Small intestine (tissue), 7 donors: ENCODE measurements around the gene VHLL. TPM values are rescaled to one million over a fixed set of nuclear protein-coding genes. Genes with fewer than 3 reads are reported as not detected.

ENCODE experiments used
- DNase-seq, 2 donors: peaks; one replicate each; pipeline versions ENCODE4 v3.0.0 to v3.0.0-alpha.2; 2013
- FAIRE-seq: peaks from 2 replicates; lab custom pipeline; 2012; peaks lifted over from hg19 to GRCh38; lab: Jason Lieb, UNC
- H3K27ac ChIP-seq, 3 donors: one replicate each; pipeline ENCODE4 v1.5.1; 2013; ENCODE audit warnings: low read length in 2 of 3, mild to moderate bottlenecking in 2 of 3, control low read depth in 1 of 3, inconsistent platforms in 1 of 3, low read depth in 1 of 3, moderate library complexity in 1 of 3
- H3K27me3 ChIP-seq, 3 donors: one replicate each; pipeline ENCODE4 v1.6.1; 2013; ENCODE audit warnings: low read length in 3 of 3, inconsistent platforms in 1 of 3; ENCODE audit not compliant: control insufficient read depth in 3 of 3, insufficient read depth in 3 of 3
- H3K36me3 ChIP-seq, 3 donors: one replicate each; pipeline ENCODE4 v1.6.1; 2013; ENCODE audit warnings: low read length in 3 of 3, inconsistent platforms in 1 of 3, low read depth in 1 of 3, mild to moderate bottlenecking in 1 of 3, moderate library complexity in 1 of 3; ENCODE audit not compliant: control insufficient read depth in 3 of 3, insufficient read depth in 2 of 3
- H3K4me1 ChIP-seq, 3 donors: one replicate each; pipeline ENCODE4 v1.6.1; 2013; ENCODE audit warnings: low read length in 2 of 3, inconsistent platforms in 1 of 3, low read depth in 1 of 3, mild to moderate bottlenecking in 1 of 3, moderate library complexity in 1 of 3; ENCODE audit not compliant: control insufficient read depth in 3 of 3, insufficient read depth in 2 of 3
- H3K4me3 ChIP-seq, 3 donors: one replicate each; pipeline ENCODE4 v1.5.1; 2013; ENCODE audit warnings: low read length in 3 of 3, control low read depth in 1 of 3, inconsistent platforms in 1 of 3, low read depth in 1 of 3, mild to moderate bottlenecking in 1 of 3, moderate library complexity in 1 of 3
- H3K9me3 ChIP-seq, 2 donors: one replicate each; pipeline ENCODE4 v1.6.1; 2013; ENCODE audit warnings: low read depth in 1 of 2, low read length in 1 of 2; ENCODE audit not compliant: control insufficient read depth in 2 of 2, insufficient read depth in 1 of 2
- WGBS, 3 donors: extraction: QIAGEN DNeasy Blood & Tissue Kit; methylation state at CpG; one replicate each; pipeline ENCODE4 v1.1.7; 2013; 5-methylcytosine and 5-hydroxymethylcytosine counted together
- polyA plus RNA-seq, 4 donors: library from polyadenylated mRNA; stranded (reverse) in 3 of 4; unstranded in 1 of 4; fragments of 200-250 nt in 3 of 4; fragments of 120-200 nt in 1 of 4; gene quantifications; one replicate each; pipeline versions ENCODE4 v1.2.1 to v1.2.3, GENCODE V29; 2013
- donor health status: healthy with polysubstance abuse.
- donor health status: control.
- donor health status: control.
- donor health status: Bipolar disorder and iron deficiency.
- donor health status: healthy.

Gene VHLL
- polyA plus RNA-seq, 4 donors: not detected

GRCh38 chr1:156285437-156285836 lies 13.7 kb downstream of the VHLL start:
- Histone ChIP-seq H3K36me3 (peaks cover 0 to 24% (median 0%) of the 10 kb centered on the region in 3 donors), H3K9me3 (no peaks in the 10 kb centered on the region), H3K4me3 (no peak overlapping the region), H3K27ac (no peak overlapping the region), H3K27me3 (no peaks in the 10 kb centered on the region), H3K4me1 (peaks cover 4 to 31% (median 5%) of the 10 kb centered on the region in 3 donors)
- DNase-seq: no peak
- FAIRE-seq: no peak
- WGBS, 3 donors: 93 to 96% (median 95%) methylated on average over 20 to 21 of the region's 21 CpGs

GRCh38 chr1:156284757-156285156 lies 14.3 kb downstream of the VHLL start:
- H3K27me3 ChIP-seq: no peaks in the 10 kb centered on the region
- peaks cover 0 to 28% (median 3%) of the 10 kb centered on the region in 3 donors for H3K36me3 ChIP-seq
- H3K27ac ChIP-seq: no peak overlapping the region
- 69 to 90% (median 84%) methylated on average over 4 of the region's 4 CpGs for WGBS, 3 donors
- DNase-seq: no peak
- H3K9me3 ChIP-seq: no peaks in the 10 kb centered on the region
- FAIRE-seq: no peak
- H3K4me1 ChIP-seq: peaks cover 4 to 31% (median 5%) of the 10 kb centered on the region in 3 donors
- no peak overlapping the region for H3K4me3 ChIP-seq

- WGBS, 3 donors: 59 to 76% (median 66%) methylated on average over 7 of the region's 7 CpGs
- peak in 1 of 2 donors; percentile 48 for DNase-seq
- Histone ChIP-seq H3K4me1 (peaks cover 4 to 31% (median 5%) of the 10 kb centered on the region in 3 donors), H3K36me3 (peaks cover 0 to 31% (median 3%) of the 10 kb centered on the region in 3 donors), H3K4me3 (peak within 1 kb of the TSS; percentile 32 to 89 (median 78)), H3K9me3 (no peaks in the 10 kb centered on the region), H3K27me3 (no peaks in the 10 kb centered on the region), H3K27ac (peak within 1 kb of the TSS; percentile 67 to 80 (median 69))
- FAIRE-seq: no peak
Observed at GRCh38 chr1:156284112-156284511, 15.0 kb downstream of the VHLL start, which contains the start of gene TMEM79. Gene TMEM79, plus strand, starts transcription at chr1:156284325. Its CDS starts 902 bp downstream, at chr1:156285227.

DNA sequence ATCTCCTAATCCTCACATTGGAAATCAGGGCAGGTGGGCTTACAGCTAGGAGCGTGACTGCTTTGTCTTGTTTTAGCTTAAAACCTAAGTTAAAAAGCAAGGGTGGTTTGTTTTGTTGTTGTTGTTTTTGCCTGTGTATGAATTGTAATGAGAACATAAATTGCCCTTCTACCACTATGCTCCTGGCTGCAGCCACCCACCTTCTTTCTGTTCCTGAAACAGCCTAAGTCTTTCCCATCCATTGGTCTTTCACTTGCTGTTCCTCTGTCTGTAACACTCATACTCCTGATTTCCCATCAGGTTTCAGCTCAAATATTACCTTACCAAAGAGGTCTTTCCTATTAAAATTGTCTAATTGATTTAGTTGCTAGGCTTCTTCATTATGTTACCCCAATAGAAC lies 15.6 kb downstream of the VHLL start:
- FAIRE-seq (no peak), DNase-seq (no peak)
- peaks cover 0 to 31% (median 5%) of the 10 kb centered on the region in 3 donors for H3K36me3 ChIP-seq
- H3K4me3 ChIP-seq: peak overlapping the region; percentile 32 to 89 (median 78)
- no peaks in the 10 kb centered on the region for H3K9me3 ChIP-seq
- WGBS, 3 donors: 60 to 77% (median 65%) methylated on average over 1 of the region's 1 CpG
- H3K4me1 ChIP-seq: peaks cover 4 to 31% (median 5%) of the 10 kb centered on the region in 3 donors
- no peaks in the 10 kb centered on the region for H3K27me3 ChIP-seq
- H3K27ac ChIP-seq: peak overlapping the region in 1 of 3 donors; percentile 80

DNA sequence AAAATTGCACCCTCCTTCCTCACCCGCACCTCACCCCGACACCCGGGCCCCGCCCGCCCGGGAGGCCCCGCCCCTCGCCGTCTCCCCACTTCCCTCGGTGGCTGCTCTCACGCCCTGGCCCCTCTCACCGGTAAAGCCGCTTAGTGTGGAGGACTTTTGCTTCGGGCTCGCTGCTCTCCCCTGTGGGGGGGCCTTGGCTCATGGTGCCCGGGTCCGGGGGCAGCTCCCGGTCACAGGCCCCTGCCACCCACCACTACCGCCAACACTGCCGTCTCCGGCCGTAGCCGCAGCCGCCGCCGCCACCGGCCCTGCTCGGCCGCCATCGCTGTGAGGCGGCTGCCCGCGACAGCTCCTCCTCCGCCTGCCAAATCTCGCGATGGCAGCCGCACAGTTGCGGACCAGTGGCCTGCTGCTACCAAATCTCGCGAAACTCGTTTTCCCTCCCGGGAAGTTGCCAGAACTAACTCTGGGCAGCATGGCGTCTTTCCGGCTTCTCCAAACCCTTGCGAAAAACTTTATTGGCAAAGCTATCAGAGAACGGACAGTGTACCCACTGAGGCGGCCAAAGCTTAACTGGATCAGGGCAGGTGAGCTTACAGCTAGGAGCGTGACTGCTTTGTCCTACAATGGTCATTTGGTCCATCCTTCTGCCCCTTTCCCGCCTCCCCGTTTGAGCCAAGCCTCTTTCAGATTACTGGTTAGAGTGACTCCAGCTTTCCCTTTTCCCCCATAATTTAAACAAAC lies 16.5 kb downstream of the VHLL start, which contains the start of gene SMG5:
TSS of gene SMG5 (minus strand) at position 347 of the 744 bp plus-strand sequence. CDS start at position 202, 145 bp downstream.
- no peaks in the 10 kb centered on the region for H3K9me3 ChIP-seq
- no peaks in the 10 kb centered on the region for H3K27me3 ChIP-seq
- FAIRE-seq (no peak), DNase-seq (peak; percentile 99)
- peak within 1 kb of the TSS; percentile 58 to 89 (median 78) for H3K4me3 ChIP-seq
- peaks cover 0 to 36% (median 13%) of the 10 kb centered on the region in 3 donors for H3K36me3 ChIP-seq
- peak within 1 kb of the TSS; percentile 88 to 95 (median 91) for H3K27ac ChIP-seq
- WGBS, 3 donors: 0 to 1% (median 1%) methylated on average over 46 to 50 of the region's 50 CpGs
- H3K4me1 ChIP-seq: peaks cover 4 to 31% (median 5%) of the 10 kb centered on the region in 3 donors

DNA sequence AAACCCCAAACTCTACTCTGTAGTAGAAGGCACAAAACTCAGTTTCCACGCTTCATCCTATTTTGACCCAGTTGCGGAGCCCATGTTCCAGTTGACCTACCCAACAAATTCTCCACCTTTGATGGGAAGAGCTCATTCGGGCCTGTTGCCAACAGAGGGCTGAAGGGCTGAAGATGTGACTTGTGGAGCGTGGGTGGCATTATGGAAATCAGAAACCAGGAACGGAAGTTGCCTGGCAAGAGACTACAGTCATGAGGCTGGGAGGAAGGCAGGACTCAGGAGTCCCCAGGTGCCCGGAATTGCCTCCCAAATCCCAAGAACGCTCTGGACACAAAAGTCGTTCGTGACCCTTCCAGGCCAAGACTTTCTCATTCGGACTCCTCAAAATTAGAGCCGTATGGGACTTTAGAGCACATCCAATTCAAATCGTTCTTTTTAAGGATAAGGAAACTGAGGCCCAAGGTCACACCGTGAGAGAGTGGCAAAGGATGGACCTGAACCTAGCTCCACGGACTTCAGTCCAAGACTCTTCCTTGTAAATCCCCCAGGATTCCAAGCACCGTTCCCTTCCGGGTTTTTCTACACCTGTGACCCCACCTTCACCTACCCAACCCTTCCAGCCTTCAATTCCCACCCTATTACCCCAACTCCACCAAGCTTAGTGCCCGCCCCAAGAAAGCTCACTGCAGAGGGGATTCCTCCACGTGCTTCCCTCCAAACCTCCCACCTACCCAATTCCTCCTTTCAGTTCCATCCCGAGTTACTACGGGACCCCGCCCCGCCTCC lies 17.2 kb downstream of the VHLL start:
- FAIRE-seq: no peak
- Histone ChIP-seq H3K27me3 (no peaks in the 10 kb centered on the region), H3K27ac (peak overlapping the region; percentile 88 to 95 (median 91)), H3K4me3 (peak overlapping the region; percentile 58 to 89 (median 78)), H3K36me3 (peaks cover 0 to 41% (median 17%) of the 10 kb centered on the region in 3 donors), H3K9me3 (no peaks in the 10 kb centered on the region), H3K4me1 (peaks cover 4 to 31% (median 5%) of the 10 kb centered on the region in 3 donors)
- DNase-seq: peak; percentile 86 to 88
- WGBS, 3 donors: 5 to 7% (median 6%) methylated on average over 21 to 22 of the region's 22 CpGs

DNA sequence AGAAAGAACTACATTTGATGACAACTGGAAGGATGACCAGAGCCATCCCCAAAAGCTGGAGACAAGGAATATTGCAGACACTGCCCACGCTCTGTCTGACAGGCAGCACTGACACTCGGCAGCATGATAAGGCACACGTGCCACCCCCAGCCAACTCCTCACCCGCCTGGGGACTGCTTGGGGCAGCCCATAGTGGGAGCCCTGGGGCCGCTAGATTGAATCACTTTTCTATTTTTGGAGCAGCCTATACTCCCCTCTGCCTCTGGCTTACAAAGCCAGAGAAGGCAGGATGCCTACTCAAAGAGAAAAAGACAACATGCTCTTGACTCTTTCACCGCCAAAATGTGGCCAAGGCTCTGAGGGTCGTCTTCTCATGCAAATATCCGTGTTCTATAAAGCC lies 17.8 kb downstream of the VHLL start:
- 12 to 19% (median 17%) methylated on average over 8 of the region's 8 CpGs for WGBS, 3 donors
- DNase-seq (no peak), FAIRE-seq (no peak)
- Histone ChIP-seq H3K9me3 (no peaks in the 10 kb centered on the region), H3K36me3 (peaks cover 2 to 42% (median 19%) of the 10 kb centered on the region in 3 donors), H3K4me3 (peak overlapping the region in 2 of 3 donors; percentile 78 to 89), H3K27ac (peak overlapping the region in 1 of 3 donors; percentile 88), H3K27me3 (no peaks in the 10 kb centered on the region), H3K4me1 (peaks cover 4 to 31% (median 5%) of the 10 kb centered on the region in 3 donors)

DNA sequence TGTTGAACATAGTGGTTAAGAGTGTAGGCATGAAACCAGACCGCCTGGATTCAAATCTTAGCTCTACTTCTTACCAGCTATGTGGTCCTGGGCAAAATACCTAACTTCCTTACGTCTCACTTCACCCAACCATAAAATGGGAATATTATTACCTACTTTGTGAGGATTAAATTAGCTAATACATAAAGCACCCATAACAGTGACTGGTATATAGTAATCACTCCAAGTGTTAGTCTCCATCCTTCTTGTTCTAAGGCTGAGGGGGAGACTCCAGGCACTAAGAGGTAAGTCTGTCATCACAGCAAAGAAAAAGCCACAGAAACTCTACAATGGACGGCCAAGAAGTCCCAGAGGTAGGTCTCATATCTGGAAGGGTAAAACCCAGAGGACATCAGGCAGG lies 19.3 kb downstream of the VHLL start:
- no peaks in the 10 kb centered on the region for H3K27me3 ChIP-seq
- peaks cover 12 to 40% (median 25%) of the 10 kb centered on the region in 3 donors for H3K36me3 ChIP-seq
- H3K4me1 ChIP-seq: peaks cover 4 to 31% (median 5%) of the 10 kb centered on the region in 3 donors
- H3K27ac ChIP-seq: no peak overlapping the region
- DNase-seq: no peak
- H3K4me3 ChIP-seq: no peak overlapping the region
- no peak for FAIRE-seq
- WGBS, 3 donors: 88 to 95% (median 91%) methylated on average over 3 of the region's 3 CpGs
- H3K9me3 ChIP-seq: no peaks in the 10 kb centered on the region
